ENCODE measurements around the gene SEPTIN7.

Gene SEPTIN7

DNA sequence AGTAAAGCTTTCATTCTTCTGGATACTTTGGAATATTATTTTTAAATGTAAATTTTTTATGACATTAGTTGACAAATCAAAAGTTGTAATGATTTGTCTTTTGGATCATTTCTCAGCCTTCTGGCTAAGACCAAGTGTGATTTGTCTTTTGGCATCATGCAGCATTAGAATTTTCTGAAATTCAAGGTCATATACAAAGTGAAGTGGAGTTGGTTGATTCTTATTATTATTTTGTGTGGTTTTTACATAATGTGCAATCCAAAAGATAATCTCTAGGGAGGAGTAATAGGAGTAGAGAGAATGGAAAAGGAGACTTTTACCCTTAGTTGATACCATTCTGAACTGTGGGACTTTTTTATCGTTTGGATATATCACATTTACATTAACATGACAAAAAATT lies 24.2 kb upstream of the SEPTIN7 start:
- no peak for TF ChIP-seq ZFX (IDR thresholded peaks at IDR 0.05; ENCODE audit: borderline replicate concordance)
- TF ChIP-seq, protein P1, sequence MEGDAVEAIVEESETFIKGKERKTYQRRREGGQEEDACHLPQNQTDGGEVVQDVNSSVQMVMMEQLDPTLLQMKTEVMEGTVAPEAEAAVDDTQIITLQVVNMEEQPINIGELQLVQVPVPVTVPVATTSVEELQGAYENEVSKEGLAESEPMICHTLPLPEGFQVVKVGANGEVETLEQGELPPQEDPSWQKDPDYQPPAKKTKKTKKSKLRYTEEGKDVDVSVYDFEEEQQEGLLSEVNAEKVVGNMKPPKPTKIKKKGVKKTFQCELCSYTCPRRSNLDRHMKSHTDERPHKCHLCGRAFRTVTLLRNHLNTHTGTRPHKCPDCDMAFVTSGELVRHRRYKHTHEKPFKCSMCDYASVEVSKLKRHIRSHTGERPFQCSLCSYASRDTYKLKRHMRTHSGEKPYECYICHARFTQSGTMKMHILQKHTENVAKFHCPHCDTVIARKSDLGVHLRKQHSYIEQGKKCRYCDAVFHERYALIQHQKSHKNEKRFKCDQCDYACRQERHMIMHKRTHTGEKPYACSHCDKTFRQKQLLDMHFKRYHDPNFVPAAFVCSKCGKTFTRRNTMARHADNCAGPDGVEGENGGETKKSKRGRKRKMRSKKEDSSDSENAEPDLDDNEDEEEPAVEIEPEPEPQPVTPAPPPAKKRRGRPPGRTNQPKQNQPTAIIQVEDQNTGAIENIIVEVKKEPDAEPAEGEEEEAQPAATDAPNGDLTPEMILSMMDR (IDR thresholded peaks at IDR 0.05), result no peak
- H3K27ac ChIP-seq, result no peak overlapping the region

DNA sequence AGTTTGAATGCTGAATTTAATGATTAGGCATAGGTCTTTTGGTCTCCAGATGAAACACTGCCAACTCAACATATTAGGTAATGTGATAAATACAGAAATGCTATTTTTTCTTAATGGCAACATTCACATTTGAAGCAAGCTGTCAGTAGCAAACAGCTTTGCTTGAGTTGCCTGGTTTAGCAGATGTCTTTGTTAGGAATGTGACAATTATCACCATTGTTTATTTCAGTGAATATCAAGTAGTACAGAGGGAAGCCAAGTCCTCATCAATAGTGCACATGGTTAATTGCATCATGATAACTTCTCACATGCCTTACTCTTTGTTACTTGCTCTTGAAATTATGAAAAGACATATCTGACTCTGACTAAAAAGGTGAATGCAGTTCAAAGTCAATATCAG lies 23.7 kb upstream of the SEPTIN7 start:
- TF ChIP-seq ZFX (IDR thresholded peaks at IDR 0.05; ENCODE audit: borderline replicate concordance), result no peak
- TF ChIP-seq, protein P1 (IDR thresholded peaks at IDR 0.05), result no peak
- no peak overlapping the region for H3K27ac ChIP-seq

DNA sequence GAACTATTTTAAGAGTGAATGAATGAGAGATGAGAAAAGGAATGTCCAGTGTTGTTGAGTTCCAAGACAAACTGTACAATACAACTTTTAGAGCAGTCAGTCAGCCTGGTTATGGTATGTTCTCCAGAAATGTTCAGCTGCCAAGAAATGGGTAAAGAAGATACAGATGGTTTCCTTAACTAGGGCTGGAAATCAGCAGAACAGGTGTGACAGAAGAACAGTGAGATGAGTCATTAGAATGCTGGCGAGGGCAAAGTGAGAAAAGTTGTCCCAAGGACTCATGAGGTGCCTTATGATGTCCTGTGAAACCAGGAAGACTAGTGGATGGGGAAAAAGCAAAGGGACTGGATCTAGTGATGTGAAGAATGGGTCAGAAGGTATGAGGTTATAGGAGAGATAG lies 20.8 kb upstream of the SEPTIN7 start:
- no peak for TF ChIP-seq ZFX (IDR thresholded peaks at IDR 0.05; ENCODE audit: borderline replicate concordance)
- TF ChIP-seq, protein P1 (IDR thresholded peaks at IDR 0.05), result no peak
- H3K27ac ChIP-seq, result no peak overlapping the region

DNA sequence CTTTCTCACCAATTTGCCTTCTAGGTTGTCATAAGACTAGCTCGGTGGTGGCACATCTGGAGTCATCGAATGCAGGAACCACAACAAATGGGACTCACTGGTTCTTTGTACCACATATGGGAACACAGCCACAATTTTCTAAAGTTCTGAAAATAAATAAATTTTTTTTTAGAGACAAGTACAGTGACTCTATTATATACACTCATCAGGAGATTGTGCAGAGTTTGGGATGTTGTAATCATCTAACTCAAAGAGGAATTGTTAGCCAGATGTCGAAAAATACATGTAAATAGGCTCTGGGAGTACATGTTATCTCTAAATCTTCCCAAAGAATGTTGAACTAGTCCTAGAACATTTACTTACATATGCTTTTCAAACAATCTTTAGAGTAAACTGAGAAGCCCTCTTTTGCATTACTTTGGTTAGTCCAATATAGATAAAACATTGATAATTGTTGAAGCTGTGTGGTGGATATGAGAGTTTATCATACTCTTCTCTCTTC lies 19.6 kb upstream of the SEPTIN7 start:
- TF ChIP-seq, protein P1 (IDR thresholded peaks at IDR 0.05), result no peak
- TF ChIP-seq ZFX (IDR thresholded peaks at IDR 0.05; ENCODE audit: borderline replicate concordance), result no peak
- no peak overlapping the region for H3K27ac ChIP-seq

DNA sequence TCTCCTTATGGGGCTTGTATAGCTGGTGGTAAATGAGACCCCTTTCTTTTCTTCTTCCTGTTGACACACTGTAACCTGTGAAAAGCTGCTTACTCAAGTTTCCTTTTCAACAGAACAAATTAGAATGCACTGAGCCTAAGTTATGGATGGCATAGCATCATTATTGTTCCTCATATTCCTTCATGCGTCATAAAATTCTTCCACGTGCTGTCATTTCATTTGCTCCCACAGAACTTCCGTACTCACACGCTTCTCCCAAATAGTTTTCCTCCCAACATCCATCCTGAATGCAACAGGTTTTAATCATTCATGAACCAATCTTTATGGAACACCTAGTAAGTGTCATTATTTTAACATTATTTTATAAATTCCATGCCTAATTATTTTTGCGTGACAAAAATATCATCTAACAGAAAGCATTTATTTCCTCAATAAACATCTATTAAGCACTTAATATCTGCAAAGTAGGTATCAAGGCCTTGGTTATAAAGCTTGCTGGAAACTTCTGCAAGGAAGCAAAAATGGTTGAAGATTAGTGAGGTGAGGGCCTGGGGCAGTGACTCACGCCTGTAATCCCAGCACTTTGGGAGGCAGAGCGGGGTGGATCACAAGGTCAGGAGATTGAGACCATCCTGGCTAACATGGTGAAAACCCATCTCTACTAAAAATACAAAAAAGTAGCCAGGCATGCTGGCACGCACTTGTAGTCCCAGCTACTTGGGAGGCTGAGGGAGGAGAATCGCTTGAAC lies 18.9 kb upstream of the SEPTIN7 start:
- no peak overlapping the region for H3K27ac ChIP-seq

DNA sequence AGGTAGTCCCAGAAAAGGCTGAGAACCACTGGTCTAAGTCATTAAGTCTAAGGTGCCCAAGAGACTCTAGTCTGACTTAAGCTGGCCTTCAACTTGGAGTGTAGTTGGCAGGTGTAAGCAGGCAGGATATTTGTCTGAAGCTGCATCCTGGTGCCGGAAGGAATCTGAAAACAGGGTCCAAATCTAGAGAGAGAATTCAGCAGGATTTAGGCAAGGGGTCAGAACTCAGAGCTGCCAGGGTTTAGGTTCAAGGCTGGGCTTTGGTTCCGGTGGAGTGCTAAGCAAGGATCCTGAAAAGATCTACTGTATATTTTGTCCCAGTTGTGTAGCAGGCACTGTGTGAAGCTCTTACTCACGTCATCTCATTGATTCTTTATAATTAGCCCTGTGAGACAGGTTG lies 16.5 kb upstream of the SEPTIN7 start:
- no peak overlapping the region for H3K27ac ChIP-seq
- TF ChIP-seq ZFX (IDR thresholded peaks at IDR 0.05; ENCODE audit: borderline replicate concordance), result no peak
- TF ChIP-seq, protein P1 (IDR thresholded peaks at IDR 0.05), result no peak

More for the DNA sequence above, 18.9 kb upstream of the SEPTIN7 start:
- no peak for TF ChIP-seq ZFX (IDR thresholded peaks at IDR 0.05; ENCODE audit: borderline replicate concordance)
- TF ChIP-seq, protein P1 (IDR thresholded peaks at IDR 0.05), result no peak

DNA sequence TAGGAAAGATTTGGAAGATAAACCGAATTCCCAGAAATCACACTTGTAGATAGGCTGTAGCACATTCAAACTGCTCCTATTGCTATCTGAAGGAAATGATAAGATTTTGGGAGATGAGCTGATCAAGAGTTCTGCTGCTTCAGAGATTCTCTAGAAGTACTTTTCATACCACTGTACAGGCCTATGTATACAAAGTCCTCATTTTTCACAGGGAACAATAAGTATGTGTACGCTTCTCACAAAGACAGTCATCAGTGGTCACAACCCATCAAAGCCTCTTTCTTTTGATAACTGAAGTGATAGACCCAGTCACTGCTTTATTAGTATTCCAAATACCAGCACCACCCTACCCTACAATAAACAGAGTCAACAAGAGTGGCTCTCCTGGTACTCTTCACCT lies 15.6 kb upstream of the SEPTIN7 start:
- no peak overlapping the region for H3K27ac ChIP-seq
- TF ChIP-seq ZFX (IDR thresholded peaks at IDR 0.05; ENCODE audit: borderline replicate concordance), result no peak
- TF ChIP-seq, protein P1 (IDR thresholded peaks at IDR 0.05), result no peak
